Psoas muscle (tissue), 8 donors: ENCODE measurements around the gene INSR. TPM values are rescaled to one million over a fixed set of nuclear protein-coding genes. Genes with fewer than 3 reads are reported as not detected.

ENCODE experiments used
- ATAC-seq, 4 donors: fragments of 200-7000 bp; cut with Tn5 transposase; one replicate each; pipeline ENCODE4 v1.9.1; 2020; ENCODE audit warnings: moderate library complexity in 3 of 4, mild to moderate bottlenecking in 2 of 4
- DNase-seq, 2 donors: peaks; one replicate each; pipeline ENCODE4 v3.0.0-alpha.2; 2020
- H3K27ac ChIP-seq: fragments of 200-600 bp; one replicate; pipeline ENCODE4 v1.8.0; 2022
- H3K27me3 ChIP-seq, 3 donors: fragments of 200-600 bp in 1 of 3; one replicate each; pipeline versions ENCODE4 v1.6.1 to v1.8.0; 2013 to 2022; ENCODE audit warnings: low read length in 2 of 3, mild to moderate bottlenecking in 2 of 3, moderate library complexity in 1 of 3; ENCODE audit not compliant: insufficient read depth in 3 of 3
- H3K36me3 ChIP-seq, 2 donors: fragments of 200-600 bp in 1 of 2; one replicate each; pipeline versions ENCODE4 v1.6.1 to v1.8.0; 2013 to 2022; ENCODE audit warnings: low read depth in 1 of 2, mild to moderate bottlenecking in 1 of 2, moderate library complexity in 1 of 2; ENCODE audit not compliant: insufficient read depth in 1 of 2
- H3K4me1 ChIP-seq: fragments of 200-600 bp; one replicate; pipeline ENCODE4 v1.8.0; 2022
- H3K4me3 ChIP-seq: fragments of 200-600 bp; one replicate; pipeline ENCODE4 v1.8.0; 2022; ENCODE audit warnings: mild to moderate bottlenecking
- H3K9me3 ChIP-seq: fragments of 200-600 bp; one replicate; pipeline ENCODE4 v1.8.0; 2022
- CTCF ChIP-seq: fragments of 200-600 bp; IDR thresholded peaks from one replicate; pipeline ENCODE4 v1.8.0; 2022; ENCODE audit warnings: antibody characterized with exemption
- WGBS, 3 donors: extraction: QIAGEN DNeasy Blood & Tissue Kit; methylation state at CpG; one replicate each; pipeline versions ENCODE4 v1.1.6 to v1.1.7; 2013; 5-methylcytosine and 5-hydroxymethylcytosine counted together
- intact Hi-C, 2 donors: fragments of 100-400 bp; cut with DNase I; formaldehyde crosslinking; loops; one replicate each; pipeline versions ENCODE4 v1.11.0 to v1.14.2; 2022
- polyA plus RNA-seq, 3 donors: library from polyadenylated mRNA; stranded (reverse); fragments of 200-250 nt; gene quantifications; one replicate each; pipeline ENCODE4 v1.2.3, GENCODE V29; 2013
- total RNA-seq, 4 donors: library from RNA; stranded (reverse); fragmentation: NEBNext Ultra II Directional in 2 of 4; extraction: Animal tissue kit (Norgen Biotek cat#: 25700) in 2 of 4; gene quantifications; one replicate each; pipeline versions ENCODE4 v1.2.1 to v1.2.4, GENCODE V29; 2021 to 2023
- donor health status: healthy with polysubstance abuse.
- donor health status: DM: no; HTN: no; CAD: no; lungs with moderate emphysema.
- donor health status: Bipolar disorder and iron deficiency.
- donor health status: healthy.
- donor health status: DM: yes; HTN: yes; CAD: no.
- donor health status: DM: no; HTN: no; CAD: no.
- donor health status: DM: no; HTN: no; CAD: no.
- donor health status: DM: yes; HTN: yes; CAD: no.

The INSR gene
- total and polyA plus RNA-seq, 7 donors = 3.7 to 95.1 (median 48.5) TPM

- peak in 3 of 4 donors; percentile 44 to 85 (median 78) for ATAC-seq
- 20 to 34% (median 26%) methylated on average over 5 of the region's 5 CpGs for WGBS, 3 donors
Observed at GRCh38 chr19:7265963-7266362, 28.3 kb downstream of the INSR start.

GRCh38 chr19:7264858-7265257 is 29.4 kb downstream of the INSR start:
- no peak overlapping the region for H3K4me3 ChIP-seq
- WGBS, 3 donors = 93 to 100% (median 97%) methylated on average over 4 of the region's 4 CpGs
- H3K27ac ChIP-seq = peak overlapping the region; percentile 25
- ATAC-seq (no peak), DNase-seq (no peak)
- TF ChIP-seq CTCF = no peak
- H3K4me1 ChIP-seq = peaks cover 39% of the 10 kb centered on the region
- intact Hi-C loops = no loop called here
- no peaks in the 10 kb centered on the region for H3K9me3 ChIP-seq
- H3K27me3 ChIP-seq = no peaks in the 10 kb centered on the region
- H3K36me3 ChIP-seq = peaks cover 0 to 16% of the 10 kb centered on the region in 2 donors

More at GRCh38 chr19:7265963-7266362, 28.3 kb downstream of the INSR start:
- H3K36me3 ChIP-seq = peaks cover 0 to 21% of the 10 kb centered on the region in 2 donors
- no peak for TF ChIP-seq CTCF
- DNase-seq = peak in 1 of 2 donors; percentile 55
- H3K4me3 ChIP-seq = peak overlapping the region; percentile 9
- intact Hi-C loops = no loop called here
- H3K4me1 ChIP-seq = peaks cover 32% of the 10 kb centered on the region
- H3K9me3 ChIP-seq = no peaks in the 10 kb centered on the region
- peak overlapping the region; percentile 57 for H3K27ac ChIP-seq
- no peaks in the 10 kb centered on the region for H3K27me3 ChIP-seq

GRCh38 chr19:7263521-7263920 is 30.7 kb downstream of the INSR start:
- Histone ChIP-seq H3K9me3 (no peaks in the 10 kb centered on the region), H3K4me1 (peaks cover 45% of the 10 kb centered on the region), H3K4me3 (no peak overlapping the region), H3K27me3 (no peaks in the 10 kb centered on the region), H3K36me3 (peaks cover 0 to 12% of the 10 kb centered on the region in 2 donors), H3K27ac (peak overlapping the region; percentile 8)
- no peak for TF ChIP-seq CTCF
- 29 to 50% (median 31%) methylated on average over 5 of the region's 5 CpGs for WGBS, 3 donors
- ATAC-seq = no peak
- DNase-seq = no peak
- intact Hi-C loops = no loop called here

GRCh38 chr19:7263066-7263465 is 31.1 kb downstream of the INSR start:
- DNase-seq (no peak), ATAC-seq (no peak)
- TF ChIP-seq CTCF = no peak
- intact Hi-C loops = no loop called here
- no peaks in the 10 kb centered on the region for H3K9me3 ChIP-seq
- peaks cover 45% of the 10 kb centered on the region for H3K4me1 ChIP-seq
- 89 to 94% (median 92%) methylated on average over 3 of the region's 3 CpGs for WGBS, 3 donors
- no peak overlapping the region for H3K4me3 ChIP-seq
- peaks cover 0 to 12% of the 10 kb centered on the region in 2 donors for H3K36me3 ChIP-seq
- no peaks in the 10 kb centered on the region for H3K27me3 ChIP-seq
- H3K27ac ChIP-seq = peak overlapping the region; percentile 8

GRCh38 chr19:7262470-7262869 is 31.7 kb downstream of the INSR start:
- no peaks in the 10 kb centered on the region for H3K9me3 ChIP-seq
- H3K27ac ChIP-seq = no peak overlapping the region
- no peak overlapping the region for H3K4me3 ChIP-seq
- H3K27me3 ChIP-seq = no peaks in the 10 kb centered on the region
- peaks cover 50% of the 10 kb centered on the region for H3K4me1 ChIP-seq
- WGBS, 3 donors = 87 to 95% (median 94%) methylated on average over 6 of the region's 6 CpGs
- intact Hi-C loops = no loop called here
- H3K36me3 ChIP-seq = peaks cover 0 to 10% of the 10 kb centered on the region in 2 donors
- TF ChIP-seq CTCF = no peak
- ATAC-seq = no peak
- no peak for DNase-seq
